H1 (cell line): Measurements from ENCODE around the gene SGMS1. TPM values are rescaled to one million over a fixed set of nuclear protein-coding genes. Genes with fewer than 3 reads are reported as not detected.

Source experiments
- ASH2L ChIP-seq: fragments of 200-600, 300-600 bp; sonication (generic); IDR thresholded peaks from one replicate; pipeline ENCODE4 v1.7.1; 2017; ENCODE audit warnings: low read length
- GABPA ChIP-seq: IDR thresholded peaks from 2 replicates; pipeline ENCODE4 v1.6.1; 2011; ENCODE audit warnings: mild to moderate bottlenecking, low read length, moderate library complexity, borderline replicate concordance; ENCODE audit not compliant: insufficient read depth
- MAX ChIP-seq: IDR thresholded peaks from 2 replicates; pipeline ENCODE4 v1.6.1; 2012; ENCODE audit warnings: inconsistent platforms
- RNF2 ChIP-seq: fragments of 200-900, 300-1000 bp; sonication (generic); IDR thresholded peaks from 2 replicates; pipeline ENCODE4 v1.7.1; 2016; ENCODE audit warnings: borderline replicate concordance, low read depth, mild to moderate bottlenecking, antibody characterized with exemption, low read length; ENCODE audit not compliant: poor library complexity, severe bottlenecking; ENCODE audit errors: missing control alignments
- TAF7 ChIP-seq: optimal IDR thresholded peaks from 2 replicates; pipeline ENCODE3; 2011; ENCODE audit warnings: low read depth, mild to moderate bottlenecking, inconsistent platforms, low read length, moderate library complexity, borderline replicate concordance
- TEAD4 ChIP-seq: IDR thresholded peaks from 2 replicates; pipeline ENCODE4 v1.6.1; 2012; ENCODE audit warnings: low read depth, low read length, inconsistent platforms, mixed read lengths
- polyA plus RNA-seq, 7 experiments: library from polyadenylated mRNA; depleted of rRNA in 3 of 7; stranded (reverse) in 5 of 7; unstranded in 2 of 7; fragments of >200 nt in 5 of 7; fragments of 200-250 nt in 2 of 7; gene quantifications; 1 replicate in 5 of 7; 2 replicates in 1 of 7; 4 replicates in 1 of 7; pipeline versions ENCODE4 v1.2.1 to v1.2.3, GENCODE V29; 2011 to 2013; ENCODE audit warnings: missing spikeins in 2 of 7, mixed read lengths in 2 of 7
- total RNA-seq: library from RNA; stranded (reverse); fragmentation: NEBNext Ultra II Directional; extraction: Animal tissue kit (Norgen Biotek cat#: 25700); gene quantifications from 2 replicates; pipeline ENCODE4 v1.2.1, GENCODE V29; 2021

Gene SGMS1
- total and polyA plus RNA-seq, 2 of the 8 experiments (the other 6 are each of a cell fraction or from before 2014, with no cell fraction given): 6.0 to 15.6 TPM

- TF ChIP-seq GABPA: no peak
- no peak for TF ChIP-seq TAF7
- no peak for TF ChIP-seq ASH2L
- TF ChIP-seq RNF2: no peak
- TF ChIP-seq MAX: no peak
- no peak for TF ChIP-seq TEAD4
Measured at GRCh38 chr10:50496228-50496627, 127.5 kb downstream of the SGMS1 start (continued).
